GM23248 (cell line): ENCODE data around the gene C3orf70. TPM values are rescaled to one million over a fixed set of nuclear protein-coding genes. Genes with fewer than 3 reads are reported as not detected.

Experiments used
- DNase-seq: peaks from one replicate; pipeline ENCODE4 v3.0.0-alpha.2; 2015
- H2AFZ ChIP-seq: fragments of 200-600 bp; sonication (generic); 2 replicates; pipeline ENCODE4 v1.6.1; 2016; ENCODE audit warnings: antibody characterized with exemption
- H3F3A ChIP-seq: fragments of 200-600 bp; sonication (generic); 2 replicates; pipeline ENCODE4 v1.6.1; 2016; ENCODE audit warnings: mild to moderate bottlenecking, antibody characterized with exemption, mixed run types; ENCODE audit not compliant: insufficient read depth
- H3K27ac ChIP-seq: fragments of 200-600 bp; sonication (generic); 2 replicates; pipeline ENCODE4 v1.5.1; 2016; ENCODE audit warnings: mild to moderate bottlenecking
- H3K27me3 ChIP-seq: fragments of 200-600 bp; sonication (generic); replicated peaks from 2 replicates; pipeline ENCODE4 v1.6.1; 2016; ENCODE audit warnings: mild to moderate bottlenecking; ENCODE audit not compliant: insufficient read depth
- H3K36me3 ChIP-seq: fragments of 200-600 bp; sonication (generic); 2 replicates; pipeline ENCODE4 v1.6.1; 2016; ENCODE audit warnings: low read depth, mild to moderate bottlenecking
- H3K4me1 ChIP-seq: fragments of 200-600 bp; sonication (generic); 2 replicates; pipeline ENCODE4 v1.6.1; 2016; ENCODE audit warnings: mild to moderate bottlenecking; ENCODE audit not compliant: insufficient read depth
- H3K4me2 ChIP-seq: fragments of 200-600 bp; sonication (generic); one replicate; pipeline ENCODE4 v1.6.1; 2016; ENCODE audit warnings: mild to moderate bottlenecking; ENCODE audit not compliant: unreplicated experiment
- H3K4me3 ChIP-seq: fragments of 200-600 bp; sonication (generic); 2 replicates; pipeline ENCODE4 v1.5.1; 2016; ENCODE audit warnings: mild to moderate bottlenecking
- H3K79me2 ChIP-seq: fragments of 200-600 bp; sonication (generic); 2 replicates; pipeline ENCODE4 v1.6.1; 2016; ENCODE audit warnings: mild to moderate bottlenecking; ENCODE audit not compliant: insufficient read depth
- H3K9ac ChIP-seq: fragments of 200-600 bp; sonication (generic); 2 replicates; pipeline ENCODE4 v1.6.1; 2016; ENCODE audit warnings: mild to moderate bottlenecking
- H3K9me2 ChIP-seq: fragments of 200-600 bp; sonication (generic); 2 replicates; pipeline ENCODE4 v1.6.1; 2016; ENCODE audit warnings: mixed run types, mild to moderate bottlenecking, moderate library complexity; ENCODE audit not compliant: insufficient read depth
- H3K9me3 ChIP-seq: fragments of 200-600 bp; sonication (generic); one replicate; pipeline ENCODE4 v1.6.1; 2017; ENCODE audit warnings: low read depth
- H4K20me1 ChIP-seq: fragments of 200-600 bp; sonication (generic); 2 replicates; pipeline ENCODE4 v1.6.0; 2016; ENCODE audit not compliant: insufficient read depth
- EZH2 ChIP-seq: fragments of 200-600 bp; sonication (generic); IDR thresholded peaks from 2 replicates; pipeline ENCODE4 v1.6.1; 2018; ENCODE audit warnings: antibody characterized with exemption, mild to moderate bottlenecking; ENCODE audit not compliant: insufficient read depth, poor library complexity, severe bottlenecking
- EZH2phosphoT487 ChIP-seq: fragments of 200-600 bp; sonication (generic); IDR thresholded peaks from 2 replicates; pipeline ENCODE4 v1.6.1; 2018; ENCODE audit warnings: antibody characterized with exemption, moderate library complexity, mild to moderate bottlenecking, low read depth; ENCODE audit not compliant: insufficient read depth
- WGBS, 2 experiments: methylation state at CpG; one replicate each; pipeline ENCODE4 v1.1.6; 2015 to 2017; ENCODE audit warnings: low lambda C conversion rate in 2 of 2, low coverage in 1 of 2; ENCODE audit errors: missing lambda C conversion rate in 2 of 2; 5-methylcytosine and 5-hydroxymethylcytosine counted together
- in situ Hi-C: fragments of 300-500 bp; cut with MboI; formaldehyde crosslinking; loops from 2 replicates; pipeline ENCODE4 v1.15.0; 2020
- polyA plus RNA-seq: library from polyadenylated mRNA; unstranded; fragments of >200 nt; fragmentation: Nextera tagmentation; extraction: Ambion mirVana; gene quantifications from 2 replicates; pipeline ENCODE4 v1.2.1, GENCODE V29; 2016
- total RNA-seq: library from RNA; depleted of rRNA; stranded (reverse); fragments of >200 nt; shearing (Covaris generic); gene quantifications from 2 replicates; pipeline ENCODE4 v1.2.3, GENCODE V29; 2014

The C3orf70 gene
- total and polyA plus RNA-seq, 2 experiments from 2014 or later = not detected

DNA sequence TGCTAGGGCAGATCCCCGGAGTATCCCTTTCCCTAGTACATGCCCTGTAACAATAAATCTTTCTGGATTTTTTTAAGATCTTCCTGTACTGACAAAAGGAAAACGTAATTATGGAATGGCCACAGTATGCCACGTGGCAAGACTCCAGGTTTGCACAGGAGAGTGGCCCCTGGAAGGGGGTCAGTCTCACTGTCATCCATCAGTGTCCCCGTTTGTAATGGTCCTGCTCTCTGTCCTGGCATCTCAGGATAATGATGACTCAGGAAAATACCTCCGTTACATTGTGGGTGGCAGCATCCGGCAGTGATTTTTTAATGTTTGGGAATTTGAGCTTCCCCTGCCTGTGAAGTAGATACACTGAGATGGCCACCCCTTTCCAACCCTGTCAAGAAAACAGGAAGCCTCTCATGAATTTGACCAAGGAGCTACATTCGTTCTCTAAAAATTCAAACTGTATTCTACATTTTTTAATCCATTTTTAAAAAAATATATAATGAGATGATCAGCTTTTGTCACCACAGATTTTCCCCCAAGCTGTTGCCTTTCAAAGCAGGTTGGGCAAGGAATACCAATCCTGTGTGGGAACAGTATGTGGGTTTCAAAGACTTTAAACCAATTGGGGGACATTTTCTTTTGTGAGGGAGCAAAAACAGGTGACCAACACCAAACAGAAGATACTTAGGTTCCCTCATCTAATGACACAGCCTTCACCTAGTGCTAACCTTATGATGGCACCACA, 110.4 kb downstream of the C3orf70 start:
- Histone ChIP-seq H4K20me1 (no peaks in the 10 kb centered on the region), H3K79me2 (no peaks in the 10 kb centered on the region), H3K9ac (no peak overlapping the region), H3K4me3 (no peak overlapping the region), H3F3A (peaks cover 6% of the 10 kb centered on the region; the same call in 1 of the 2 replicates), H3K4me2 (no peak overlapping the region), H2AFZ (no peak overlapping the region), H3K27ac (no peak overlapping the region), H3K36me3 (no peaks in the 10 kb centered on the region), H3K4me1 (peaks cover 16% of the 10 kb centered on the region), H3K9me2 (no peaks in the 10 kb centered on the region), H3K9me3 (no peaks in the 10 kb centered on the region), H3K27me3 (no peaks in the 10 kb centered on the region)
- 69 to 72% methylated on average over 7 of the region's 7 CpGs for WGBS, 2 experiments
- in situ Hi-C loops = no loop called here
- TF ChIP-seq EZH2 (no peak), EZH2phosphoT487 (no peak)
- DNase-seq = no peak

DNA sequence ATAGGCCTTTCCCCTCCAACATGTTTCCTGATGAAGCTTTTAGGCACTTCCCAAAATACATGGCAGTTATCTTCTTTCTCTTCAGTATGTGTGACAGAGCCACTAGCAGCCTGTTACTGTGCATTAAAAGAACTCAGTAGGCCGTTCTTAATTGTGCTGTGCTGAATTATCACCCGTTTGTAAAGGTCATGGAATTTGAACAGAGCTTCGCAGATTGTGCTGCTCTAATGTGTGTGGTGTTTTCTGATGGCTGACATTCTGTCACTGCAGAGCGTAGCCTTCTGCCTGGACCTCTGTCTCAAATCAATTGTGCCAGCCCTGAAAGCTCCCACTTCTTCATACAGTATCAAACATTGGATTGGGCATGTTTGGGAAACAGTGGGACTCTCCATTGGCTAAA, 111.3 kb downstream of the C3orf70 start:
- in situ Hi-C loops = no loop called here
- Histone ChIP-seq H3K4me2 (no peak overlapping the region), H2AFZ (no peak overlapping the region), H3K27ac (no peak overlapping the region), H3F3A (peaks cover 6% of the 10 kb centered on the region; the same call in 1 of the 2 replicates), H4K20me1 (no peaks in the 10 kb centered on the region), H3K9ac (no peak overlapping the region), H3K9me2 (no peaks in the 10 kb centered on the region), H3K27me3 (no peaks in the 10 kb centered on the region), H3K9me3 (no peaks in the 10 kb centered on the region), H3K79me2 (no peaks in the 10 kb centered on the region), H3K4me1 (peaks cover 16% of the 10 kb centered on the region), H3K36me3 (no peaks in the 10 kb centered on the region), H3K4me3 (no peak overlapping the region)
- DNase-seq = no peak
- 96 to 98% methylated on average over 4 of the region's 4 CpGs for WGBS, 2 experiments
- TF ChIP-seq EZH2 = no peak
- no peak for TF ChIP-seq EZH2phosphoT487

DNA sequence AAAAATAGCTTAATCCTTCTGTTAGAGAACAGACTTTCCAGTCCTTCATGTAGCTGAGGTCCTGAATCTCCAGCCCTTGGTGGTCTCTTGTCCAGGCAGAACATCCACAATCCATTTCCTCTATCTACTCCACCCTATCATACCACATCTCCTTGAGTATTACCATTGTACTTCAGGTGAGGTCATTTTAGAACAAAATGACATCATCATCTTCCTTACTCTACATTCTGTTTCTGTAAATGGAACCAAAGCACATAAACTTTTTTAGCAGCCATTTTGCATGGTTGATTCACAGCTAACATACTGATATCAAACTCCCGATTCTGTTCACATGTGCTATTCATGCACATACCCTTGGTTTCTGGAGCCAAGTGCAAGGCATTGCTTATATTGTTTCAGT, 112.4 kb downstream of the C3orf70 start:
- Histone ChIP-seq H3K9me3 (no peaks in the 10 kb centered on the region), H3F3A (no peaks in the 10 kb centered on the region), H3K9me2 (no peaks in the 10 kb centered on the region), H4K20me1 (no peaks in the 10 kb centered on the region), H3K4me3 (no peak overlapping the region), H3K36me3 (no peaks in the 10 kb centered on the region), H3K27me3 (no peaks in the 10 kb centered on the region), H3K4me2 (no peak overlapping the region), H3K9ac (no peak overlapping the region), H3K4me1 (peaks cover 5% of the 10 kb centered on the region), H3K27ac (no peak overlapping the region), H3K79me2 (no peaks in the 10 kb centered on the region), H2AFZ (no peak overlapping the region)
- in situ Hi-C loops = no loop called here
- TF ChIP-seq EZH2phosphoT487 = no peak
- TF ChIP-seq EZH2 = no peak
- 95 to 100% methylated on average over 1 of the region's 1 CpG for WGBS, 2 experiments
- no peak for DNase-seq

DNA sequence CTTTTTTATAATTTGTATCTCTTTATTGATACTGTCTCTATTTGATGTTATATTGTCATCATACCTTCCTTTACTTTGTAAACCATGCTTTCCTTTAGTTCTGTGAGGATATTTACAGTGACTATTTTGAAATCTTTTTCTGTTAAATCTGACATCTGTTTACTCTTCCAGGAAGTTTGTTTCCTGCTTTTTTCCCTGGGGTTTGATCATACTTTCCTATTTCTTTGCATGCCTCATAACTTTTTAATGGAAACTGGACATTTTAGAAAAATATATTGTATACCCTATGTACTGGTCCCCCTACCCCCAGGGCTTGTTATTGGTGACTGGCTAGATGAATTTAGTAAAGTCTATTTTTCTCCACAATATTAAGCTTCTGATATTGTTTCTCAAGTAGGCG, 115.1 kb downstream of the C3orf70 start:
- TF ChIP-seq EZH2 (no peak), EZH2phosphoT487 (no peak)

More for the DNA sequence above, 115.1 kb downstream of the C3orf70 start:
- WGBS, 2 experiments = 96 to 97% methylated on average over 1 of the region's 1 CpG
- Histone ChIP-seq H3K27me3 (no peaks in the 10 kb centered on the region), H4K20me1 (no peaks in the 10 kb centered on the region), H3K9me2 (no peaks in the 10 kb centered on the region), H3K9ac (no peak overlapping the region), H3K9me3 (no peaks in the 10 kb centered on the region), H3K4me2 (no peak overlapping the region), H3K4me1 (no peaks in the 10 kb centered on the region), H3K36me3 (no peaks in the 10 kb centered on the region), H3K79me2 (no peaks in the 10 kb centered on the region), H3K27ac (no peak overlapping the region), H3K4me3 (no peak overlapping the region), H3F3A (no peaks in the 10 kb centered on the region), H2AFZ (no peak overlapping the region)
- DNase-seq = no peak
- in situ Hi-C loops = no loop called here
